Endothelial cell (in vitro differentiated cells): ENCODE measurements around the gene NR1H4. TPM values are rescaled to one million over a fixed set of nuclear protein-coding genes. Genes with fewer than 3 reads are reported as not detected.

ENCODE experiments used
- DNase-seq: peaks from one replicate; pipeline ENCODE4 v3.0.0; 2021; ENCODE audit warnings: low spot score
- H3K27ac Mint-ChIP-seq: one replicate; pipeline ENCODE4 v1.8.0; 2021; ENCODE audit warnings: mixed read lengths, inconsistent platforms; ENCODE audit not compliant: unreplicated experiment
- H3K27me3 Mint-ChIP-seq: one replicate; pipeline ENCODE4 v1.8.0; 2021; ENCODE audit warnings: mild to moderate bottlenecking, moderate library complexity, mixed read lengths, inconsistent platforms; ENCODE audit not compliant: unreplicated experiment
- H3K36me3 Mint-ChIP-seq: one replicate; pipeline ENCODE4 v1.8.0; 2021; ENCODE audit warnings: mild to moderate bottlenecking, low read depth, mixed read lengths, inconsistent platforms; ENCODE audit not compliant: unreplicated experiment
- H3K4me1 Mint-ChIP-seq: one replicate; pipeline ENCODE4 v1.8.0; 2021; ENCODE audit warnings: mild to moderate bottlenecking, mixed read lengths, inconsistent platforms; ENCODE audit not compliant: unreplicated experiment
- H3K4me3 Mint-ChIP-seq: one replicate; pipeline ENCODE4 v1.8.0; 2021; ENCODE audit warnings: mild to moderate bottlenecking, mixed read lengths, inconsistent platforms; ENCODE audit not compliant: unreplicated experiment
- H3K9me3 Mint-ChIP-seq: one replicate; pipeline ENCODE4 v1.8.0; 2021; ENCODE audit warnings: mixed read lengths, inconsistent platforms; ENCODE audit not compliant: unreplicated experiment
- CTCF ChIP-seq: fragments of 200-600 bp; sonication (generic); IDR thresholded peaks from one replicate; pipeline ENCODE4 v1.5.0; 2021; ENCODE audit warnings: antibody characterized with exemption; ENCODE audit not compliant: unreplicated experiment
- total RNA-seq: library from RNA; stranded (reverse); fragmentation: NEBNext Ultra II Directional; extraction: Animal tissue kit (Norgen Biotek cat#: 25700); gene quantifications from one replicate; pipeline ENCODE4 v1.2.1, GENCODE V29; 2021; ENCODE audit not compliant: unreplicated experiment

Gene NR1H4
- total RNA-seq, 1 donor from 2014 or later: not detected

- no peak for DNase-seq
- no peaks in the 10 kb centered on the region for H3K9me3 Mint-ChIP-seq
Measured at GRCh38 chr12:100473050-100473715, 483 bp upstream of the NR1H4 start.

GRCh38 chr12:100474617-100475016 is 951 bp downstream of the NR1H4 start:
- Mint-ChIP-seq H3K36me3 (no peaks in the 10 kb centered on the region), H3K4me1 (no peaks in the 10 kb centered on the region), H3K27me3 (no peaks in the 10 kb centered on the region), H3K9me3 (no peaks in the 10 kb centered on the region), H3K4me3 (no peak overlapping the region), H3K27ac (no peak overlapping the region)
- no peak for DNase-seq
- TF ChIP-seq CTCF: no peak

More at GRCh38 chr12:100473050-100473715, 483 bp upstream of the NR1H4 start:
- TF ChIP-seq CTCF: no peak
- H3K36me3 Mint-ChIP-seq: no peaks in the 10 kb centered on the region
- no peak overlapping the region for H3K4me3 Mint-ChIP-seq
- H3K27me3 Mint-ChIP-seq: no peaks in the 10 kb centered on the region
- no peak overlapping the region for H3K27ac Mint-ChIP-seq
- no peaks in the 10 kb centered on the region for H3K4me1 Mint-ChIP-seq

- no peak overlapping the region for H3K27ac Mint-ChIP-seq
- no peaks in the 10 kb centered on the region for H3K9me3 Mint-ChIP-seq
- H3K27me3 Mint-ChIP-seq: no peaks in the 10 kb centered on the region
- H3K4me1 Mint-ChIP-seq: no peaks in the 10 kb centered on the region
- DNase-seq: no peak
- H3K4me3 Mint-ChIP-seq: no peak overlapping the region
- no peaks in the 10 kb centered on the region for H3K36me3 Mint-ChIP-seq
- no peak for TF ChIP-seq CTCF
Measured at GRCh38 chr12:100476013-100476751, 2.5 kb downstream of the NR1H4 start.

- DNase-seq: no peak
- Mint-ChIP-seq H3K9me3 (no peaks in the 10 kb centered on the region), H3K4me3 (no peak overlapping the region), H3K27ac (no peak overlapping the region), H3K27me3 (no peaks in the 10 kb centered on the region), H3K36me3 (no peaks in the 10 kb centered on the region), H3K4me1 (peaks cover 7% of the 10 kb centered on the region)
- TF ChIP-seq CTCF: no peak
Measured at GRCh38 chr12:100481021-100481420, 7.4 kb downstream of the NR1H4 start.
